Measurements from ENCODE around the gene LSM7.

DNA sequence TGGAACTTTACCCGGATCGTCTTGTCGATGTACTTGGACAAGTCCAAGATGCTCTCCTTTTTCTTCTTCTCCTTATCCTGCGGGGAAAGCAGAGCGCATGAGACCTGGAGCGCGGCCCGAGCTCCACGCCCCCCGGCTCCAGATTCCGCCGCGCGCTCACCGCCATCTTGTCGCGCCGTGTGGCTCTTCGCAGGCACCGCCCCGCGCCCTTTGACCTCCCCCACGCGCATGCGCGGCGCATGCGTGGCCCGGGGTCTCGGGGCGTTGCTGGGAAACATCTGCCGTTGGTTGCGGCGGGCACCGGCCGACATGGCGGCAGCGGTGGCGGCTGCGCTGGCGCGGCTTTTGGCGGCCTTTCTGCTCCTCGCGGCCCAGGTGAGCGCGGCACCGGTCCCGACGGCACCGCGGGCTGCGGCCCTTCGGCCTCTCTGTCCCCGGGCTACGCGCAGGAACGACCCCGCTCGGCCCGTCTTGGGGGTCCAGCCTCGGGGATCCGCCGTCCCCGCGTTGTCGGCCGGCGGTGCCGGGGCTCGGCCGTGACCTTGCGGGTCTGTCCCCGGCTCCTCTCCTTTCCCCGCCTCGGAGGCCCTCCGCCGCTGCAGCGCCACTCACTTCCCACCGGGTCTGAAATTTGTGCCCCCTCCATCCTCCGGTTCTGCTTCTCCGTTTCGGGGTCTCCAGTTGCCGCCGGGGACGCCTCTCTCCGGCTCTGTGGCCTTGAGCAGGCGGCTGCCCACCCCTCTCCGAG, at the start of gene LSM7, which contains the start of gene SPPL2B:
- TF ChIP-seq SUZ12 (IDR thresholded peaks at IDR 0.05; ENCODE audit: extremely low read depth, insufficient read depth, insufficient read length) (no peak), YY1 (IDR thresholded peaks at IDR 0.05; ENCODE audit: insufficient read depth, insufficient read length) (peak; percentile 84)

Measured in NT2/D1 (cell line).